ENCODE results near the gene ERG28. TPM values are rescaled to one million over a fixed set of nuclear protein-coding genes. Genes with fewer than 3 reads are reported as not detected.

ERG28 gene
- total and polyA plus RNA-seq, 2 experiments from 2014 or later, result 27.9 to 95.1 TPM

DNA sequence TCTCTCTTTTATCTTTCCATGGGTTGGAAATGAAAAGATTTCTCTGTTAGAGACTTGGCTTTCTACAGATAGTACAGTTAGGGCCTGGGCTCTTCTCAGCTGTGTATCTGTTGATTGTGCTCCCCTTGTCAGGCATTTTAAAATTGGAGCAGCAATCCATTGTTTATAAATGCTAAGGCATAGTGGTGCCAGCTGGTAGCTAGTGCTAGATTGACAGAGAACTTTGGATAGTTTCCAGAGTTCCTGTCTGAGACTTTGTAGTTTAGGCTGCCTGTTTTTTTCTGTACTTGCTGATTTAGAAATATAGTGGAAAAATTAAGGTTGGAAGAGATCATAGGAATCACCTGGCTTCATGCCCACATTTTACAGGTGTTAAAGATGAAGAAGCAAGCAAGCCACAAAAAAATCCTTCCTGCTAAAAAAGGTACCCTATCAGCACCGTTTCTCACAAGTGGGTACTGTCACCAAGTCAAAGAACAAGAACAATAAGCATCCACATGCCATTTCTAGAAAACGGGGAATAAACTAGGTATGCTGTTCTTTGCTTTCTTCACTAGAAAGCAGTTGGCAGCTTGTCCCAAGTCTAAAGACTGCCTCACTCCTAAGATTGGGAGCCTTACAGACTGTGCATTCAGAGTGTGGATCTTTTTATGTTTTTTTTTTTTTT, 6.6 kb upstream of the ERG28 start:
- DNase-seq (ENCODE audit: low spot score), result no peak
- Histone ChIP-seq H3K4me2 (no peak overlapping the region), H3K36me3 (ENCODE audit: insufficient read depth) (peaks cover 32% of the 10 kb centered on the region), H3K9me2 (ENCODE audit: insufficient read depth) (no peaks in the 10 kb centered on the region), H4K20me1 (replicated peaks; ENCODE audit: insufficient read depth) (peaks cover 14% of the 10 kb centered on the region), H3K27ac (ENCODE audit: low read depth) (no peak overlapping the region), H3K4me3 (no peak overlapping the region), H2AFZ (no peak overlapping the region), H3K27me3 (ENCODE audit: insufficient read depth) (no peaks in the 10 kb centered on the region), H3K79me2 (replicated peaks; ENCODE audit: insufficient read depth) (peaks cover 59% of the 10 kb centered on the region), H3K4me1 (ENCODE audit: insufficient read depth) (0 out of 2 replicates have a peak, but pooled peaks cover 6% of the 10 kb centered on the region), H3F3A (replicated peaks; ENCODE audit: low read depth) (no peaks in the 10 kb centered on the region)
- Mint-ChIP-seq H3K4me3 (no peak overlapping the region), H3K27ac (no peak overlapping the region), H3K36me3 (ENCODE audit: low read depth) (peaks cover 40% of the 10 kb centered on the region), H3K4me1 (peaks cover 2% of the 10 kb centered on the region; the same call in 2 of the 3 replicates), H3K9me3 (no peaks in the 10 kb centered on the region), H3K27me3 (ENCODE audit: insufficient read depth, low read depth, poor library complexity) (peaks cover under 1% of the 10 kb centered on the region)
- no peak for ATAC-seq
- TF ChIP-seq, protein P1, sequence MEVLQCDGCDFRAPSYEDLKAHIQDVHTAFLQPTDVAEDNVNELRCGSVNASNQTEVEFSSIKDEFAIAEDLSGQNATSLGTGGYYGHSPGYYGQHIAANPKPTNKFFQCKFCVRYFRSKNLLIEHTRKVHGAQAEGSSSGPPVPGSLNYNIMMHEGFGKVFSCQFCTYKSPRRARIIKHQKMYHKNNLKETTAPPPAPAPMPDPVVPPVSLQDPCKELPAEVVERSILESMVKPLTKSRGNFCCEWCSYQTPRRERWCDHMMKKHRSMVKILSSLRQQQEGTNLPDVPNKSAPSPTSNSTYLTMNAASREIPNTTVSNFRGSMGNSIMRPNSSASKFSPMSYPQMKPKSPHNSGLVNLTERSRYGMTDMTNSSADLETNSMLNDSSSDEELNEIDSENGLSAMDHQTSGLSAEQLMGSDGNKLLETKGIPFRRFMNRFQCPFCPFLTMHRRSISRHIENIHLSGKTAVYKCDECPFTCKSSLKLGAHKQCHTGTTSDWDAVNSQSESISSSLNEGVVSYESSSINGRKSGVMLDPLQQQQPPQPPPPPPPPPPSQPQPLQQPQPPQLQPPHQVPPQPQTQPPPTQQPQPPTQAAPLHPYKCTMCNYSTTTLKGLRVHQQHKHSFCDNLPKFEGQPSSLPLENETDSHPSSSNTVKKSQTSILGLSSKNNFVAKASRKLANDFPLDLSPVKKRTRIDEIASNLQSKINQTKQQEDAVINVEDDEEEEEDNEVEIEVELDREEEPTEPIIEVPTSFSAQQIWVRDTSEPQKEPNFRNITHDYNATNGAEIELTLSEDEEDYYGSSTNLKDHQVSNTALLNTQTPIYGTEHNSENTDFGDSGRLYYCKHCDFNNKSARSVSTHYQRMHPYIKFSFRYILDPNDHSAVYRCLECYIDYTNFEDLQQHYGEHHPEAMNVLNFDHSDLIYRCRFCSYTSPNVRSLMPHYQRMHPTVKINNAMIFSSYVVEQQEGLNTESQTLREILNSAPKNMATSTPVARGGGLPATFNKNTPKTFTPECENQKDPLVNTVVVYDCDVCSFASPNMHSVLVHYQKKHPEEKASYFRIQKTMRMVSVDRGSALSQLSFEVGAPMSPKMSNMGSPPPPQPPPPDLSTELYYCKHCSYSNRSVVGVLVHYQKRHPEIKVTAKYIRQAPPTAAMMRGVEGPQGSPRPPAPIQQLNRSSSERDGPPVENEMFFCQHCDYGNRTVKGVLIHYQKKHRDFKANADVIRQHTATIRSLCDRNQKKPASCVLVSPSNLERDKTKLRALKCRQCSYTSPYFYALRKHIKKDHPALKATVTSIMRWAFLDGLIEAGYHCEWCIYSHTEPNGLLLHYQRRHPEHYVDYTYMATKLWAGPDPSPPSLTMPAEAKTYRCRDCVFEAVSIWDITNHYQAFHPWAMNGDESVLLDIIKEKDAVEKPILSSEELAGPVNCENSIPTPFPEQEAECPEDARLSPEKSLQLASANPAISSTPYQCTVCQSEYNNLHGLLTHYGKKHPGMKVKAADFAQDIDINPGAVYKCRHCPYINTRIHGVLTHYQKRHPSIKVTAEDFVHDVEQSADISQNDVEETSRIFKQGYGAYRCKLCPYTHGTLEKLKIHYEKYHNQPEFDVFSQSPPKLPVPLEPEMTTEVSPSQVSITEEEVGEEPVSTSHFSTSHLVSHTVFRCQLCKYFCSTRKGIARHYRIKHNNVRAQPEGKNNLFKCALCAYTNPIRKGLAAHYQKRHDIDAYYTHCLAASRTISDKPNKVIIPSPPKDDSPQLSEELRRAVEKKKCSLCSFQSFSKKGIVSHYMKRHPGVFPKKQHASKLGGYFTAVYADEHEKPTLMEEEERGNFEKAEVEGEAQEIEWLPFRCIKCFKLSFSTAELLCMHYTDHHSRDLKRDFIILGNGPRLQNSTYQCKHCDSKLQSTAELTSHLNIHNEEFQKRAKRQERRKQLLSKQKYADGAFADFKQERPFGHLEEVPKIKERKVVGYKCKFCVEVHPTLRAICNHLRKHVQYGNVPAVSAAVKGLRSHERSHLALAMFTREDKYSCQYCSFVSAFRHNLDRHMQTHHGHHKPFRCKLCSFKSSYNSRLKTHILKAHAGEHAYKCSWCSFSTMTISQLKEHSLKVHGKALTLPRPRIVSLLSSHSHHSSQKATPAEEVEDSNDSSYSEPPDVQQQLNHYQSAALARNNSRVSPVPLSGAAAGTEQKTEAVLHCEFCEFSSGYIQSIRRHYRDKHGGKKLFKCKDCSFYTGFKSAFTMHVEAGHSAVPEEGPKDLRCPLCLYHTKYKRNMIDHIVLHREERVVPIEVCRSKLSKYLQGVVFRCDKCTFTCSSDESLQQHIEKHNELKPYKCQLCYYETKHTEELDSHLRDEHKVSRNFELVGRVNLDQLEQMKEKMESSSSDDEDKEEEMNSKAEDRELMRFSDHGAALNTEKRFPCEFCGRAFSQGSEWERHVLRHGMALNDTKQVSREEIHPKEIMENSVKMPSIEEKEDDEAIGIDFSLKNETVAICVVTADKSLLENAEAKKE (CRISPR knock-in tag; IDR thresholded peaks at IDR 0.05), result no peak
- TF ChIP-seq EZH2 (IDR thresholded peaks at IDR 0.05; ENCODE audit: low read depth, unreplicated experiment), result no peak
- no peak for TF ChIP-seq CREB1 (CRISPR knock-in tag; IDR thresholded peaks at IDR 0.05; ENCODE audit: low read depth)
- TF ChIP-seq, protein P2, sequence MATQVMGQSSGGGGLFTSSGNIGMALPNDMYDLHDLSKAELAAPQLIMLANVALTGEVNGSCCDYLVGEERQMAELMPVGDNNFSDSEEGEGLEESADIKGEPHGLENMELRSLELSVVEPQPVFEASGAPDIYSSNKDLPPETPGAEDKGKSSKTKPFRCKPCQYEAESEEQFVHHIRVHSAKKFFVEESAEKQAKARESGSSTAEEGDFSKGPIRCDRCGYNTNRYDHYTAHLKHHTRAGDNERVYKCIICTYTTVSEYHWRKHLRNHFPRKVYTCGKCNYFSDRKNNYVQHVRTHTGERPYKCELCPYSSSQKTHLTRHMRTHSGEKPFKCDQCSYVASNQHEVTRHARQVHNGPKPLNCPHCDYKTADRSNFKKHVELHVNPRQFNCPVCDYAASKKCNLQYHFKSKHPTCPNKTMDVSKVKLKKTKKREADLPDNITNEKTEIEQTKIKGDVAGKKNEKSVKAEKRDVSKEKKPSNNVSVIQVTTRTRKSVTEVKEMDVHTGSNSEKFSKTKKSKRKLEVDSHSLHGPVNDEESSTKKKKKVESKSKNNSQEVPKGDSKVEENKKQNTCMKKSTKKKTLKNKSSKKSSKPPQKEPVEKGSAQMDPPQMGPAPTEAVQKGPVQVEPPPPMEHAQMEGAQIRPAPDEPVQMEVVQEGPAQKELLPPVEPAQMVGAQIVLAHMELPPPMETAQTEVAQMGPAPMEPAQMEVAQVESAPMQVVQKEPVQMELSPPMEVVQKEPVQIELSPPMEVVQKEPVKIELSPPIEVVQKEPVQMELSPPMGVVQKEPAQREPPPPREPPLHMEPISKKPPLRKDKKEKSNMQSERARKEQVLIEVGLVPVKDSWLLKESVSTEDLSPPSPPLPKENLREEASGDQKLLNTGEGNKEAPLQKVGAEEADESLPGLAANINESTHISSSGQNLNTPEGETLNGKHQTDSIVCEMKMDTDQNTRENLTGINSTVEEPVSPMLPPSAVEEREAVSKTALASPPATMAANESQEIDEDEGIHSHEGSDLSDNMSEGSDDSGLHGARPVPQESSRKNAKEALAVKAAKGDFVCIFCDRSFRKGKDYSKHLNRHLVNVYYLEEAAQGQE (IDR thresholded peaks at IDR 0.05; ENCODE audit: unreplicated experiment), result no peak
- TF ChIP-seq ZNF114 (CRISPR knock-in tag; IDR thresholded peaks at IDR 0.05), result no peak
- TF ChIP-seq NANOG (IDR thresholded peaks at IDR 0.05; ENCODE audit: borderline replicate concordance), result no peak
- TF ChIP-seq, protein P3, sequence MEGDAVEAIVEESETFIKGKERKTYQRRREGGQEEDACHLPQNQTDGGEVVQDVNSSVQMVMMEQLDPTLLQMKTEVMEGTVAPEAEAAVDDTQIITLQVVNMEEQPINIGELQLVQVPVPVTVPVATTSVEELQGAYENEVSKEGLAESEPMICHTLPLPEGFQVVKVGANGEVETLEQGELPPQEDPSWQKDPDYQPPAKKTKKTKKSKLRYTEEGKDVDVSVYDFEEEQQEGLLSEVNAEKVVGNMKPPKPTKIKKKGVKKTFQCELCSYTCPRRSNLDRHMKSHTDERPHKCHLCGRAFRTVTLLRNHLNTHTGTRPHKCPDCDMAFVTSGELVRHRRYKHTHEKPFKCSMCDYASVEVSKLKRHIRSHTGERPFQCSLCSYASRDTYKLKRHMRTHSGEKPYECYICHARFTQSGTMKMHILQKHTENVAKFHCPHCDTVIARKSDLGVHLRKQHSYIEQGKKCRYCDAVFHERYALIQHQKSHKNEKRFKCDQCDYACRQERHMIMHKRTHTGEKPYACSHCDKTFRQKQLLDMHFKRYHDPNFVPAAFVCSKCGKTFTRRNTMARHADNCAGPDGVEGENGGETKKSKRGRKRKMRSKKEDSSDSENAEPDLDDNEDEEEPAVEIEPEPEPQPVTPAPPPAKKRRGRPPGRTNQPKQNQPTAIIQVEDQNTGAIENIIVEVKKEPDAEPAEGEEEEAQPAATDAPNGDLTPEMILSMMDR (conservative IDR thresholded peaks at IDR 0.05; ENCODE audit: low read depth in 2 of 2), result no peak
- TF ChIP-seq JUNB (IDR thresholded peaks at IDR 0.05; ENCODE audit: unreplicated experiment), result no peak
- no peak for TF ChIP-seq STAT1 (IDR thresholded peaks at IDR 0.05; ENCODE audit: unreplicated experiment)
- TF ChIP-seq, protein P4, sequence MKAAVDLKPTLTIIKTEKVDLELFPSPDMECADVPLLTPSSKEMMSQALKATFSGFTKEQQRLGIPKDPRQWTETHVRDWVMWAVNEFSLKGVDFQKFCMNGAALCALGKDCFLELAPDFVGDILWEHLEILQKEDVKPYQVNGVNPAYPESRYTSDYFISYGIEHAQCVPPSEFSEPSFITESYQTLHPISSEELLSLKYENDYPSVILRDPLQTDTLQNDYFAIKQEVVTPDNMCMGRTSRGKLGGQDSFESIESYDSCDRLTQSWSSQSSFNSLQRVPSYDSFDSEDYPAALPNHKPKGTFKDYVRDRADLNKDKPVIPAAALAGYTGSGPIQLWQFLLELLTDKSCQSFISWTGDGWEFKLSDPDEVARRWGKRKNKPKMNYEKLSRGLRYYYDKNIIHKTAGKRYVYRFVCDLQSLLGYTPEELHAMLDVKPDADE (IDR thresholded peaks at IDR 0.05), result no peak
- TF ChIP-seq EZH2phosphoT487 (IDR thresholded peaks at IDR 0.05; ENCODE audit: unreplicated experiment), result no peak
- no peak for TF ChIP-seq ZNF331 (CRISPR knock-in tag; IDR thresholded peaks at IDR 0.05; ENCODE audit: low read depth)

All from GM23338 (cell line).